Duodenal mucosa (tissue), 2 donors: ENCODE results near the gene DNAJB11.

Experiments used
- H3K27ac ChIP-seq: one replicate; pipeline ENCODE4 v1.7.0; 2013; ENCODE audit warnings: low read depth, low read length
- H3K27me3 ChIP-seq, 2 donors: one replicate each; pipeline ENCODE4 v1.7.0; 2013; ENCODE audit warnings: low read length in 2 of 2, control low read depth in 1 of 2; ENCODE audit not compliant: insufficient read depth in 2 of 2, control insufficient read depth in 1 of 2
- H3K36me3 ChIP-seq, 2 donors: one replicate each; pipeline ENCODE4 v1.7.0; 2013; ENCODE audit warnings: low read length in 2 of 2, control low read depth in 1 of 2; ENCODE audit not compliant: insufficient read depth in 2 of 2, control insufficient read depth in 1 of 2
- H3K4me1 ChIP-seq, 2 donors: one replicate each; pipeline ENCODE4 v1.7.0; 2013; ENCODE audit warnings: low read length in 2 of 2, control low read depth in 1 of 2; ENCODE audit not compliant: insufficient read depth in 2 of 2, control insufficient read depth in 1 of 2
- H3K4me3 ChIP-seq, 2 donors: one replicate each; pipeline ENCODE4 v1.7.0; 2013; ENCODE audit warnings: low read length in 2 of 2, low read depth in 1 of 2
- H3K9ac ChIP-seq, 2 donors: one replicate each; pipeline ENCODE4 v1.7.0; 2013; ENCODE audit warnings: low read length in 2 of 2, low read depth in 1 of 2
- H3K9me3 ChIP-seq, 2 donors: one replicate each; pipeline ENCODE4 v1.7.0; 2013; ENCODE audit warnings: low read length in 2 of 2, control low read depth in 1 of 2; ENCODE audit not compliant: control insufficient read depth in 1 of 2

Gene DNAJB11

DNA sequence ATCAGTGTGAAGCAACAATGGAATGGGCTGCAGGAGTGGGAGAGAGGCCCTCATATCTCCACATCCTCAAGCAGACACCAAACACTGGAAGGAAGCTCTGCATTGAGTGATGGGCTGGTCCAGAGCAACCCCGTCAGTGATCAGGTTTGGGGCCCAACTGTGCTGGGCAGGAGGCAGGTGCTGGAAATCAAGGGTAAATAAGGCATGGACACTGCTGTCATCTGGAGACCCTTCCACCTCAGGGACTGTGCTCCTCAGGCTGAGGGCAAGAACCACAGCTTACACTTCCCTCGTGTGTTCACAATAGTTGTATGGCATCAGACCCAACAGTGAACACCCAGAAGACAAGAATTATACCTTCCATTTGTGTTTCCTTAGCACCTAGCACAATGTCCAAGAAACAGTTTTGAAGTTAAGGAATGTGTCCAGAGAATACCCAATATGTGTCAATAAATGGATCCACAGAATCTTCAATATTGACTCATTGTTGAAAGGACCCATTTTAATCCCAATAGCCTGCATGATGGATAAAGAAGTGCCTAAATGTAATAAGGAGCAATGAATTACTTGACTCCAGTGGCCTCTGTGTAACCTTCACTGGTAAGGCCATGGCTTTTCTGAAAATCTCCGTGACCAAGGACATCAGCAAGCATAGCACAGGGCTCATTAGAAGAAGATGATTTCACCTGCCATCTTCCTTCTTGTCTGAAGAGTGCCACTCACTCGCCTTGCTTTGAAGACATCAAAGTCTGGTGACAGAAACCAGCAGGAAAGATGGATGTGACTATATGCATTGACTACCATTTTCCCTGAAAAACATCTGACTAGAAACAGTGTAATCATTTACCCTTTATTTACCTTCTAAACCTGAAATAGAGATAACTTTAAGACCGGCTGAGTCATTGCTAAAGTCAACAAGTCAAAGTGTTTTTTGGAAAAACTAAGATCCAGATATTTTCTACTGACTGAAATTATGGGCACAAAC is 35.3 kb downstream of the DNAJB11 start:
- no peaks in the 10 kb centered on the region for H3K27me3 ChIP-seq
- H3K9me3 ChIP-seq = no peaks in the 10 kb centered on the region
- H3K9ac ChIP-seq = no peak overlapping the region
- no peaks in the 10 kb centered on the region for H3K36me3 ChIP-seq
- H3K27ac ChIP-seq = no peak overlapping the region
- H3K4me1 ChIP-seq = no peaks in the 10 kb centered on the region
- H3K4me3 ChIP-seq = no peak overlapping the region

DNA sequence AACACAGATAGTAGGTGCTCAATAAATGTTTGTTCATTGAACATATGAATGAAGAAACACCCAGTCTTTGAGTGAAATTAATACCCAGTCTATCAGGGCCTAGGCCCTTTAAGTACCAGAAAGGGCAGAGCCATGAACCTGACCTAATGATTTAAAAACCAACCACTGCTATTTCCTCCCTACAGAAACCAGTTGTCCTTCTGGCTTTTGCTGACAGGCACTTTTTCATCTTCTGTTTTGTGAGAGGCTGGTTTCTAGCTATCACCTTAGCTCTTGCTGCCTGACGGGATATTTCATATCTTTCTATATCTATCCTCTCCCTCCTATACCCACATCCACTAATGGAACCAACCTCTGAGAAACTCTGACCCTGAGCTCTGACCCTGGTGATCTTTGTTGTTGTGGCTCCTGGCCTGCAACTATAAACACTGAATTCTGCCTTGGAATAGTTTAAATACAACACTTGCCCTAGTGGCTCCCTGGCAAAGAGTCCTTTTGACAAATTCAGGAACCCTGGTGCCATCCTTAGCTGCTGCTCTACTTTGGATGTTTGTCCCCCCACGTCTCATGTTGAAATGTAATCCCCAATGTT is 38.2 kb downstream of the DNAJB11 start:
- Histone ChIP-seq H3K27me3 (peaks cover 3 to 5% of the 10 kb centered on the region in 2 donors), H3K9ac (no peak overlapping the region), H3K9me3 (no peaks in the 10 kb centered on the region), H3K27ac (no peak overlapping the region), H3K36me3 (no peaks in the 10 kb centered on the region), H3K4me1 (no peaks in the 10 kb centered on the region), H3K4me3 (no peak overlapping the region)

GRCh38 chr3:186609247-186609868 is 38.8 kb downstream of the DNAJB11 start:
- no peak overlapping the region for H3K4me3 ChIP-seq
- H3K9me3 ChIP-seq = no peaks in the 10 kb centered on the region
- no peaks in the 10 kb centered on the region for H3K36me3 ChIP-seq
- H3K27ac ChIP-seq = no peak overlapping the region
- no peaks in the 10 kb centered on the region for H3K4me1 ChIP-seq
- peaks cover 6 to 8% of the 10 kb centered on the region in 2 donors for H3K27me3 ChIP-seq
- H3K9ac ChIP-seq = no peak overlapping the region

- H3K27me3 ChIP-seq = peaks cover 9 to 11% of the 10 kb centered on the region in 2 donors
- peaks cover 0 to 5% of the 10 kb centered on the region in 2 donors for H3K4me1 ChIP-seq
- H3K4me3 ChIP-seq = no peak overlapping the region
- no peaks in the 10 kb centered on the region for H3K9me3 ChIP-seq
- no peak overlapping the region for H3K27ac ChIP-seq
- no peaks in the 10 kb centered on the region for H3K36me3 ChIP-seq
- no peak overlapping the region for H3K9ac ChIP-seq
These were observed 41.5 kb downstream of the DNAJB11 start for GRCh38 chr3:186612065-186612464.

- Histone ChIP-seq H3K4me3 (no peak within 1 kb of the TSS), H3K9me3 (no peaks in the 10 kb centered on the region), H3K36me3 (no peaks in the 10 kb centered on the region), H3K4me1 (peaks cover 3 to 10% of the 10 kb centered on the region in 2 donors), H3K9ac (no peak within 1 kb of the TSS), H3K27ac (no peak within 1 kb of the TSS), H3K27me3 (peaks cover 15 to 19% of the 10 kb centered on the region in 2 donors)
These were observed 42.5 kb downstream of the DNAJB11 start, which contains the start of gene AHSG for GRCh38 chr3:186612721-186613636. Gene AHSG (plus strand): TSS chr3:186613060. CDS start chr3:186613142, 82 bp downstream.

GRCh38 chr3:186613637-186614265 is 43.2 kb downstream of the DNAJB11 start:
- no peaks in the 10 kb centered on the region for H3K9me3 ChIP-seq
- H3K27me3 ChIP-seq = peaks cover 20 to 22% of the 10 kb centered on the region in 2 donors
- no peak overlapping the region for H3K27ac ChIP-seq
- peaks cover 3 to 10% of the 10 kb centered on the region in 2 donors for H3K4me1 ChIP-seq
- no peak overlapping the region for H3K9ac ChIP-seq
- H3K4me3 ChIP-seq = no peak overlapping the region
- no peaks in the 10 kb centered on the region for H3K36me3 ChIP-seq

DNA sequence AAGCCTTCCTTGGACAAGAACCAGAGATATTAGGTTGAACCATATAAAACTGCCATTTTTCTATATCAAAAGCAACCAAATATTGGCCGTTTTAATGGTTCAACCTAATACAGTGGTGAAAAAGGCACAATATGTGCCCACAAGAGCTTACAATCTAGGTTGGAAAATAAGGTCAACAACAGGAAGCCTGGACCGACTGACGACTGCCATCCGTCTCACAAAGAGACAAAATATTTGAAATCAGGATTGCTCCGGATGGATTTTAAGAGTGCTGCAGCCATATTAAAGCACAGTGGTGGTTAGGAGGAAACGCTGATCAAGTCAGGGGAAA is 43.7 kb downstream of the DNAJB11 start:
- H3K27me3 ChIP-seq = peaks cover 20 to 22% of the 10 kb centered on the region in 2 donors
- H3K9me3 ChIP-seq = no peaks in the 10 kb centered on the region
- no peak overlapping the region for H3K9ac ChIP-seq
- no peak overlapping the region for H3K4me3 ChIP-seq
- H3K36me3 ChIP-seq = no peaks in the 10 kb centered on the region
- H3K27ac ChIP-seq = no peak overlapping the region
- peaks cover 3 to 10% of the 10 kb centered on the region in 2 donors for H3K4me1 ChIP-seq

DNA sequence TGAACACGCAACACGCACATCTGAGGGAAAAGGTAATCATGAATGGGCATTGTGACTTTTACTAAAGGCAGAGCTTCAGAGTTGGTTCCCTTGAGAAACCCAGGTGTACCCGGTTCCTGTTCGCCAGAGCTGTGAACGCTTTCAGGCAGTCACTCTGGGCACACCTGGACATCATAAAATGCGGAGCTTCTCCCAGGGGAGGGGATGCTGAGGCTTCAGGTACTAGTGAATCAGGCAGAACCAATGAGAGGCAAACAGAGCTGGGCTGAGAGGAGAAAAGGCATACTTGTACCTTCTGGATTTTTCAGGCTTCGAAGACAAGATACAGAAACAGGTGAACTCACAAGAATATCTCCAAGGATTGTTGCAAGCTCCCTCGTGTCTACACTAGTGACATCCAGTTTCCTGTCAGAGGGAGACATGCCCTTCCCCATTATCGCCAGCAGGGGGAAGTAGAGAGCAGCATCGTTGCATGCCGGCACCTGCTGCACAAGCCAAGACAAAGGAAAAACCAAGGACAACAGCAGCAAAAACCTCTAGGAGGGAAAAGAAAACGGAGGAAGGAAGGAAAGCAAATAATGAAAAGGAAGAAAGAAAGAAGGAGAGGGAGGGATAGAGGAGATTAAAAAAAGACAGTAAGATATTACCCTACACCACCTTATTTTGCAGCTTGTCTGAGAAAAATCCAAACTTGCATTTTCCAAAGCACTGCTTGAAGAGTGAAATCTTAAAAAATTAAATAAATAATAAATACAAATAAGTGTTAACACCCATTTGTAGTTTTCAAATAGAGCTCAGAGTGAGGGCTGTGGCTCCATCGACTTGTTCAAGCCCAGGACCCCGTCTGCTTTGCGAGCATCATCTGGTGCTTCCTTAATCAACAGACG is 44.3 kb downstream of the DNAJB11 start:
- H3K9ac ChIP-seq = no peak overlapping the region
- H3K27ac ChIP-seq = no peak overlapping the region
- H3K4me1 ChIP-seq = peaks cover 3 to 10% of the 10 kb centered on the region in 2 donors
- H3K4me3 ChIP-seq = peak overlapping the region in 1 of 2 donors; percentile 24
- no peaks in the 10 kb centered on the region for H3K9me3 ChIP-seq
- H3K36me3 ChIP-seq = no peaks in the 10 kb centered on the region
- H3K27me3 ChIP-seq = peaks cover 20 to 22% of the 10 kb centered on the region in 2 donors

- peaks cover 20 to 22% of the 10 kb centered on the region in 2 donors for H3K27me3 ChIP-seq
- peaks cover 3 to 10% of the 10 kb centered on the region in 2 donors for H3K4me1 ChIP-seq
- H3K9ac ChIP-seq = no peak overlapping the region
- H3K4me3 ChIP-seq = no peak overlapping the region
- no peaks in the 10 kb centered on the region for H3K36me3 ChIP-seq
- no peak overlapping the region for H3K27ac ChIP-seq
- no peaks in the 10 kb centered on the region for H3K9me3 ChIP-seq
These were observed 45.7 kb downstream of the DNAJB11 start for GRCh38 chr3:186616299-186616617.
